Osteocyte (in vitro differentiated cells): ENCODE results near the gene ADCY4. TPM values are rescaled to one million over a fixed set of nuclear protein-coding genes. Genes with fewer than 3 reads are reported as not detected.

Experiments
- DNase-seq: peaks from one replicate; pipeline ENCODE4 v3.0.0; 2021; ENCODE audit warnings: mixed read lengths; ENCODE audit not compliant: unreplicated experiment; ENCODE audit errors: extremely low spot score
- H3K27ac Mint-ChIP-seq: one replicate; pipeline ENCODE4 v1.8.0; 2021; ENCODE audit warnings: mild to moderate bottlenecking, mixed read lengths; ENCODE audit not compliant: unreplicated experiment
- H3K27me3 Mint-ChIP-seq: one replicate; pipeline ENCODE4 v1.8.0; 2021; ENCODE audit warnings: mixed read lengths; ENCODE audit not compliant: unreplicated experiment
- H3K36me3 Mint-ChIP-seq: one replicate; pipeline ENCODE4 v1.8.0; 2021; ENCODE audit warnings: mixed read lengths; ENCODE audit not compliant: unreplicated experiment
- H3K4me1 Mint-ChIP-seq: one replicate; pipeline ENCODE4 v1.8.0; 2021; ENCODE audit warnings: mixed read lengths; ENCODE audit not compliant: unreplicated experiment
- H3K4me3 Mint-ChIP-seq: one replicate; pipeline ENCODE4 v1.8.0; 2021; ENCODE audit warnings: mild to moderate bottlenecking, moderate library complexity, mixed read lengths; ENCODE audit not compliant: unreplicated experiment
- H3K9me3 Mint-ChIP-seq: one replicate; pipeline ENCODE4 v1.8.0; 2021; ENCODE audit warnings: mixed read lengths; ENCODE audit not compliant: unreplicated experiment
- CTCF ChIP-seq: fragments of 200-600 bp; sonication (generic); IDR thresholded peaks from 2 replicates; pipeline ENCODE4 v1.5.0; 2021; ENCODE audit warnings: antibody characterized with exemption, mild to moderate bottlenecking, moderate library complexity
- total RNA-seq: library from RNA; stranded (reverse); gene quantifications from 2 replicates; pipeline ENCODE4 v1.2.1, GENCODE V29; 2021

The ADCY4 gene
- total RNA-seq, 1 donor from 2014 or later = 25.3 TPM

GRCh38 chr14:24308342-24309124 lies 26.3 kb downstream of the ADCY4 start:
- Mint-ChIP-seq H3K27me3 (no peaks in the 10 kb centered on the region), H3K4me1 (peaks cover 6% of the 10 kb centered on the region), H3K27ac (peak overlapping the region; percentile 36), H3K9me3 (no peaks in the 10 kb centered on the region), H3K4me3 (no peak overlapping the region), H3K36me3 (peaks cover 28% of the 10 kb centered on the region)
- peak; percentile 6 for TF ChIP-seq CTCF
- DNase-seq = no peak

- Mint-ChIP-seq H3K4me3 (no peak within 1 kb of the TSS), H3K9me3 (no peaks in the 10 kb centered on the region), H3K36me3 (peaks cover 32% of the 10 kb centered on the region), H3K4me1 (peaks cover 6% of the 10 kb centered on the region), H3K27ac (peak within 1 kb of the TSS; percentile 61), H3K27me3 (no peaks in the 10 kb centered on the region)
- TF ChIP-seq CTCF = peak; percentile 91
- no peak for DNase-seq
Observed at GRCh38 chr14:24307575-24308341, 27.1 kb downstream of the ADCY4 start, which contains the start of gene CIDEB. TSS of gene CIDEB (minus strand) at chr14:24307977. CDS start at chr14:24307858, 119 bp downstream.

GRCh38 chr14:24307156-24307574 lies 27.7 kb downstream of the ADCY4 start:
- H3K27me3 Mint-ChIP-seq = no peaks in the 10 kb centered on the region
- no peak for TF ChIP-seq CTCF
- no peak overlapping the region for H3K4me3 Mint-ChIP-seq
- H3K27ac Mint-ChIP-seq = peak overlapping the region; percentile 61
- H3K36me3 Mint-ChIP-seq = peaks cover 32% of the 10 kb centered on the region
- no peak for DNase-seq
- peaks cover 6% of the 10 kb centered on the region for H3K4me1 Mint-ChIP-seq
- no peaks in the 10 kb centered on the region for H3K9me3 Mint-ChIP-seq

GRCh38 chr14:24304019-24304387 lies 30.9 kb downstream of the ADCY4 start:
- H3K4me1 Mint-ChIP-seq = peaks cover 22% of the 10 kb centered on the region
- H3K27me3 Mint-ChIP-seq = no peaks in the 10 kb centered on the region
- peaks cover 34% of the 10 kb centered on the region for H3K36me3 Mint-ChIP-seq
- H3K4me3 Mint-ChIP-seq = no peak overlapping the region
- TF ChIP-seq CTCF = no peak
- DNase-seq = no peak
- no peak overlapping the region for H3K27ac Mint-ChIP-seq
- no peaks in the 10 kb centered on the region for H3K9me3 Mint-ChIP-seq
